SK-N-SH treated with all-trans-retinoic acid at 6 μM for 48 hours (cell line): ENCODE measurements around the gene C17orf58.

Source experiments
- BACH2 ChIP-seq: fragments of 250-450 bp; sonication (Bioruptor Pico); IDR thresholded peaks from 2 replicates; pipeline ENCODE4 v1.9.0; 2021; ENCODE audit warnings: mild to moderate bottlenecking, borderline replicate concordance
- CREB5 ChIP-seq: fragments of 250-450 bp; sonication (Bioruptor Pico); IDR thresholded peaks from 2 replicates; pipeline ENCODE4 v1.5.1; 2020; ENCODE audit warnings: low read depth, mild to moderate bottlenecking, moderate library complexity
- ESRRG ChIP-seq: fragments of 250-450 bp; sonication (Bioruptor Pico); IDR thresholded peaks from 2 replicates; pipeline ENCODE4 v1.6.1; 2021; ENCODE audit warnings: mild to moderate bottlenecking
- PATZ1 ChIP-seq: fragments of 250-450 bp; sonication (Bioruptor Pico); IDR thresholded peaks from 2 replicates; pipeline ENCODE4 v1.8.0; 2020; ENCODE audit warnings: mild to moderate bottlenecking, moderate library complexity, borderline replicate concordance
- PPARA ChIP-seq: fragments of 250-450 bp; sonication (Bioruptor Pico); IDR thresholded peaks from 2 replicates; pipeline ENCODE4 v1.5.0; 2020; ENCODE audit warnings: mild to moderate bottlenecking, borderline replicate concordance
- RARB ChIP-seq: fragments of 250-450 bp; sonication (Bioruptor Pico); IDR thresholded peaks from 2 replicates; pipeline ENCODE4 v1.8.0; 2021; ENCODE audit warnings: mild to moderate bottlenecking, moderate library complexity
- SNAI2 ChIP-seq: fragments of 250-450 bp; sonication (Bioruptor Pico); IDR thresholded peaks from 2 replicates; pipeline ENCODE4 v1.5.0; 2020; ENCODE audit warnings: mild to moderate bottlenecking, moderate library complexity
- TCF4 ChIP-seq: fragments of 250-450 bp; sonication (Bioruptor Pico); IDR thresholded peaks from 2 replicates; pipeline ENCODE4 v1.8.0; 2021; ENCODE audit warnings: mild to moderate bottlenecking, moderate library complexity, borderline replicate concordance
- ZFP30 ChIP-seq: fragments of 450-650 bp; formaldehyde crosslinking; IDR thresholded peaks from 2 replicates; pipeline ENCODE4 v1.5.0; 2022; ENCODE audit warnings: mild to moderate bottlenecking, moderate library complexity
- TF ChIP-seq, protein P1 (sequence below): fragments of 250-450 bp; sonication (Bioruptor Pico); IDR thresholded peaks from 2 replicates; pipeline ENCODE4 v1.5.1; 2021; ENCODE audit warnings: mild to moderate bottlenecking, moderate library complexity

DNA sequence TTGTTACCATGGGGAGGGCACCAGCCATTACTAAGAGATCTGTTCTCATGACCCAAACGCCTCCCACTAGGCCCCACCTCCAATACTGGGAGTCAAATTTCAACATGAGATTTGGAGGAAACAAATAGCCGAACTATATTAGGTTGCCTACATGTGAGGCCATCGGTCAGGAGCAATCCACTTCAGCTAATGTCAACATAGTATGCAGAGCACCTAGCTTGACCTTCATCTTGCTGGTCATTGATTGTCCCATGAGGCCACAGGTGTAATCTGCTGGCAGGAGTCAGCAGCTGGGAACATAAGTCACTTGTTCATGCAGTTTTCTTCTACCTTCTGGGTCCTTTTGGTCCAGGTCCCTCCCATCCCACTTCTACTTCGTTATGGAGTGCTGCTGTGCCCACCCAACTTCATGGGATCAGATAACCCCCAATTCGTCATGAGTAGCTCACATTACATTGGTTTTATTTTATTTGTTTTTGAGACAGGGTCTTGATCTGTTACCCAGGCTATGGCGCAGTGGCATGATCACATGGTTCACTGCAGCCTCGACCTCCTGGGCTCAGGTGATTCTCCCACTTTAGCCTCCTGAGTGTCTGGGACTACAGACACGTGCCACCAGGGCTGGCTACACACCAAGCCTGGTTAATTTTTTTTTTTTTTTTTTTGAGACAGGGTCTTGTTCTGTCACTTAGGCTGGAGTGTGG lies 33.4 kb upstream of the C17orf58 start:
- TF ChIP-seq ZFP30 (CRISPR knock-in tag): no peak
- TF ChIP-seq PATZ1 (CRISPR knock-in tag): no peak
- TF ChIP-seq BACH2: no peak
- no peak for TF ChIP-seq TCF4
- TF ChIP-seq ESRRG: no peak
- no peak for TF ChIP-seq PPARA (CRISPR knock-in tag)
- TF ChIP-seq, protein P1, sequence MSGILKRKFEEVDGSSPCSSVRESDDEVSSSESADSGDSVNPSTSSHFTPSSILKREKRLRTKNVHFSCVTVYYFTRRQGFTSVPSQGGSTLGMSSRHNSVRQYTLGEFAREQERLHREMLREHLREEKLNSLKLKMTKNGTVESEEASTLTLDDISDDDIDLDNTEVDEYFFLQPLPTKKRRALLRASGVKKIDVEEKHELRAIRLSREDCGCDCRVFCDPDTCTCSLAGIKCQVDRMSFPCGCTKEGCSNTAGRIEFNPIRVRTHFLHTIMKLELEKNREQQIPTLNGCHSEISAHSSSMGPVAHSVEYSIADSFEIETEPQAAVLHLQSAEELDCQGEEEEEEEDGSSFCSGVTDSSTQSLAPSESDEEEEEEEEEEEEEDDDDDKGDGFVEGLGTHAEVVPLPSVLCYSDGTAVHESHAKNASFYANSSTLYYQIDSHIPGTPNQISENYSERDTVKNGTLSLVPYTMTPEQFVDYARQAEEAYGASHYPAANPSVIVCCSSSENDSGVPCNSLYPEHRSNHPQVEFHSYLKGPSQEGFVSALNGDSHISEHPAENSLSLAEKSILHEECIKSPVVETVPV (CRISPR knock-in tag): no peak
- TF ChIP-seq RARB (CRISPR knock-in tag): no peak
- TF ChIP-seq SNAI2: no peak
- TF ChIP-seq CREB5: no peak
